Choroid plexus epithelial cell (primary cell): Measurements from ENCODE around the gene PRPF6.

Experiments
- DNase-seq: peaks from one replicate; pipeline ENCODE4 v3.0.0-alpha.2; 2010; ENCODE audit warnings: low read depth
- H3K4me3 ChIP-seq: 2 replicates; pipeline ENCODE4 v1.5.1; 2011; ENCODE audit warnings: low read depth, mild to moderate bottlenecking, control low read depth, low read length, moderate library complexity
- TF ChIP-seq, protein P1 (sequence below): conservative IDR thresholded peaks from 2 replicates; pipeline ENCODE4 v1.5.1; 2011; ENCODE audit warnings: low read depth, mild to moderate bottlenecking, control low read depth, inconsistent platforms, low read length, moderate library complexity

Gene PRPF6

DNA sequence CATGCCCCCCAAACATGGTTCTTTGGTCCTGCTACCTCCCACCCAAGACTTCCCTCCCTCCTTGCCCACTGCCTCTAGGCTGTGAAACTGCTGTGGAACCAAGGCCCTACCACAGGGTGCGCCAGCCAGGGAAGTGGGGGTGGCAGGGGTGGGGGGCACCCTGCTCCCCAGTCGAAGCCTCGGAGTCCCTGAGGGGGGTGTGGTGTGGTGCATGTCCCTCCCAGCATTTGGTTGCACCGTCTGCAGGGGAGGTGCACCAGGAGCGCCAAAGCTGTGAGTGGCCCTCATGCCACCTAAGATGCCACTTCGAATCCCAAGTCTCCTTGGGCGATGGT, 96.6 kb downstream of the PRPF6 start:
- no peak for DNase-seq
- TF ChIP-seq, protein P1, sequence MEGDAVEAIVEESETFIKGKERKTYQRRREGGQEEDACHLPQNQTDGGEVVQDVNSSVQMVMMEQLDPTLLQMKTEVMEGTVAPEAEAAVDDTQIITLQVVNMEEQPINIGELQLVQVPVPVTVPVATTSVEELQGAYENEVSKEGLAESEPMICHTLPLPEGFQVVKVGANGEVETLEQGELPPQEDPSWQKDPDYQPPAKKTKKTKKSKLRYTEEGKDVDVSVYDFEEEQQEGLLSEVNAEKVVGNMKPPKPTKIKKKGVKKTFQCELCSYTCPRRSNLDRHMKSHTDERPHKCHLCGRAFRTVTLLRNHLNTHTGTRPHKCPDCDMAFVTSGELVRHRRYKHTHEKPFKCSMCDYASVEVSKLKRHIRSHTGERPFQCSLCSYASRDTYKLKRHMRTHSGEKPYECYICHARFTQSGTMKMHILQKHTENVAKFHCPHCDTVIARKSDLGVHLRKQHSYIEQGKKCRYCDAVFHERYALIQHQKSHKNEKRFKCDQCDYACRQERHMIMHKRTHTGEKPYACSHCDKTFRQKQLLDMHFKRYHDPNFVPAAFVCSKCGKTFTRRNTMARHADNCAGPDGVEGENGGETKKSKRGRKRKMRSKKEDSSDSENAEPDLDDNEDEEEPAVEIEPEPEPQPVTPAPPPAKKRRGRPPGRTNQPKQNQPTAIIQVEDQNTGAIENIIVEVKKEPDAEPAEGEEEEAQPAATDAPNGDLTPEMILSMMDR = no peak
- H3K4me3 ChIP-seq = no peak overlapping the region

DNA sequence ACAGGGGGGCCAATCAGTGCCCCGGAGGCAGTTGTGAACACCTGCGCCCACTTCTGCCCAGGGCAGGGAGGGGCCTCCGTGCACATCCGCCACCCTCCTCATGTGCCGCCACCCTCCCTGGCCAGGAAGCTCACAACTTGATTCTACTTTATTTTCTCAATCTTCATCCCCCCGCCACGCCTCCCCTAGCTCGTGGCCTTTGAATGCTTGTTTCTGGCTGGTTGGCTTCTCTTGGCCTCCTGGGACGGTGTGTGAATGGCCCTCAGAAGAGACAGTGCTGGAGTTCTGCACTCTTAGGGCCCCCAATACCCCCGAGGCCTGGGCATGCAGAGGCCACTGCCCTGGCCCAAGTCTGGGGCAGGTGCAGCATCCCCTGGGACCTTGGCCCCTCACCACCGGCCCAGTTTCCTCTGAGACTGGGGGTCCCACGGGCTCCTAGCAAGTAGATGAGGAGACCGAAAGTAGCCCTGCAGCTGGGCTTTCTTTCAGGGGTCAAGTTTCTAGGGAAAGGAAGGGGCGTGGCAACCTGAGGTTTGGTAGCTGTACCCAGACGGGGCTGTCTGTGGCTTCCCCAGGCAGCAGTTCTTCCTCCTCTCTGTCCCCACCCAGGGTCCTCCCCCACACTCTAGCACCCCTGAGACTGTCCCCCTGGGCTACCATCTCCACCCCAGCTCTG, 97.1 kb downstream of the PRPF6 start:
- H3K4me3 ChIP-seq = no peak overlapping the region
- TF ChIP-seq, protein P1 = no peak
- DNase-seq = no peak

DNA sequence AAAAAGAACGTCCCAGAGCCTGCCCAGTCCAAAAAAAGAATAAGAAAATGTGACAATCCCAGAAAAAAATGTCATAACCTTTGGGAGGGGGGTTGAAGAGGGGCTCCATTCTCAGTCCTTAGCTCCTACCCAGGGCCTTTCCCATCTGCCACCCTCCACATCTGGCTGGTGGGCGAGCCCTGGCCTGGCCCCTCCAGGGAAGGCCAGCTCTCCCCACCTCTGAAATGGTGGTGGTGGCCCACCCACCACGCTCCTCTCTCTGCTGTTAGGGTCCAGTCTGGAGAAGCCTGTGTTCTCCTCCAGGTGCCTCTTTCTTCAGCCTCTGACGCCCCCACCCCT, 98.0 kb downstream of the PRPF6 start:
- DNase-seq = no peak
- H3K4me3 ChIP-seq = peak overlapping the region; percentile 66
- TF ChIP-seq, protein P1 = no peak

DNA sequence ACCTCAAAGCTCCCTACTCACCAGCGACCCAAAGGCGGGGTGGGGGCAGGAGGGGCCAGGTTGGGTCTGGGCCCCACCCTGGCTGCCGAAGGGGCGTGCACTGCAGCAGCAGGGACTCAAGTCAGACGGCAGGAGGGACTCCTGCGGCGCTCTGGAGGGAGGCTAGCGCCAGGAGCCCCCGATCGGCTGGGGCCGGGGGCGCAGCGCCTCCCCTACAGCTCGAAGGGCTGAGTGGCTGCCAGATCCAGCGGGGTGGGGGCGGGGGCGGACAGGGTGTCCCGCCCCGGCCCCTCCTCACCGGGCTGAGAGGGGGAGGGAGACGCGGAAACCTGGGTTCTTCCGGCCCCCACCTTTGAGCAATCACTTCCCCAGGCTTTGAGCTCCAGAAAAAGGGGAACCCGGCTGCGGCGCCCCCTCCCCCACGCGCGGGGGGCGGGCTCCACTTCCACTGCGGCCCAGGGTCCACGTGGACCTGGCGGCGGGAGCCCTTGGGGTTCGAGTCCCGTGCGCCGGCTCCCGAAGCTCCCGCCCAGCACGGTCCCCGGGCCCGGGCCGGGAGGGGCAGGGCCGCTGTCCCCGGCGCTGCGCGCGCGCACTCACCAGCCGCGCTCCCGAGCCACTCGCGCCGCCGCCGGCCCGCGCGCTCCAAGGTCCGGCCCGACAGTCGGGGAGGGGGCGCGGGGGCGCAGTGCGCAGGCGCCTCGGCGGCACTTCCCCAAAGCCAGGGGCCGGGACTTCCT, 98.5 kb downstream of the PRPF6 start, which contains the start of gene RGS19:
RGS19 (minus strand) TSS at position 246 of the 740 bp plus-strand sequence. CDS start 2,632 bp downstream, outside the sequence.
- H3K4me3 ChIP-seq = peak within 1 kb of the TSS; percentile 66
- peak; percentile 42 for DNase-seq
- TF ChIP-seq, protein P1 = no peak

DNA sequence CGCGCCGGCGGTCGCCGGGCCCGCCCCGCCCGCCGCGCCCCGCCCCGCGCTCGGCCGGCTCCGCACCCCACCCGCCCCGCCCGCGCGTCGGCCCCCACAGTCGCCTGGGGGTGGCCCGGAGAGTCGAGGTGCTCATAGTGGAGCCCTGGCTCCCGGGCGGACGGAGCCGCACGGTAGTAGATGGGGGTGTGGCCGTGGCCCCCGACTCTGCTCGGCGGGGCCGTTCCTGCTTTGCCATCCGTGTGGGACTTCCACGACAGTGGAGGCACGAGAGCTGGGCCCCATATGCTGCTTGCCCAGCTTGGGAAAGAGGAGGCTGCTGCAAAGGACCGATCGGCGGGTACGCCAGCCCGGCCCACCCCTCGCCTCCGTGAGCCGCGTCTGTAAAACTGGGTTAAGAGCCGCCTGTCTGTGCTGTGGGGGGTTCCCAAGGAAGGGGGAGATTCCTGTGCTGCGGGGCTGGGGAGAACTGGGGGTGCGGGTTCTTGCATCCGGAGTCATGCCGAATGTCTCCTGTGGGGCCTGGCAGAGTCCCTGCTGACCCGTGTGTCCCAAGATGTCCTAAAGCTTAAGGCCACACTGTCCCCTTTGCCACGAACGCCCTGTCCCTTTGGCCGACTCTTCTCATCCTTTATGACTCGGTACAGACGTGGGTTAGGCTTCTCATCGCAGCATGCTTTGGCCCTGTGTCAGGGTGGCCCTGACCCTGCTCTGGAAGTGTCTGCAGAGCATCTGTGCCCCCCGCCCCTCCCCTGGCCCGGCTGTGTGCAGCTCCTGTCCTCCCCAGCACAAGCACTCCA, 99.3 kb downstream of the PRPF6 start, which contains the start of gene OPRL1:
OPRL1 (plus strand) TSS at position 70 of the 800 bp plus-strand sequence. CDS start 12,639 bp downstream, outside the sequence.
- H3K4me3 ChIP-seq = peak within 1 kb of the TSS; percentile 66
- DNase-seq = no peak
- TF ChIP-seq, protein P1 = no peak

DNA sequence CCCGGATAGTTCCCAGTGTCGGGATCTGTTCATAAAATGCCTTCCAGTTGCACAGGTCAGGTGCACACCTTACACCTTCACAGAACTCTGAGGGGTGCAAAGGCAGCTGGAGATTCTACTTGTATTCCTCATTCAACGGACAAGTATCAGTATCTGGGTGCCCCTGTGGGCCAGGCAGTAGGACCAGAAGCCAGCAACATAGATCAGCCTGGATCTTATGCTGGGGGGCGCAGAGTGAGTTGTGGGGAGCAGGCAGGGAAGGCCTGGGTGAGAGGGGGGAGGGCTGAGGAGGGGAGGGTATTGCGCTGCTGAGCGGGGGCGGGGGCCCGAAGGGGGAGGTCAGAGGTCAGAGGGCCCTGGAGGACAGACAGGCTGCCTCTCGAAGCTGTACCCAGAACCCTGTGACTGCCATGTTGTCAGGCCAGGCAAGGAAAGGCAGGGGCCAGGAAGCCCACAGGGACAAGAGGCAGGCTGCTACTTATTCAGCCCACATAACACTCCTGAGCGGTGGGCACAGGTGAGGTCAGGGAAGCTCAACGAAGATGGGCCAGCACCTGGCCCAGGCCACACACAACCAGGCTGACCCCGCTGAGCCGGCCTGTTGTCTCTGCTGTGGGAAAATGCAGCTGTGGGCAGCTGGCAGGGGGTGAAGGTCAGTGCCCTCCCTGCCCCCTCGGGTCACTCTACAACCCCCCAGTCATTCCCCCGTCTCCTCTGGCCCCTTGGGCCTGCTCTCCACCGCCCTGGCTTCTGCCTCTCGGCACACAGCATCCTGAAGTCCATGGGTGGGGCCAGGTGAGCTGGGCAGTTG, 100.1 kb downstream of the PRPF6 start:
- DNase-seq = no peak
- TF ChIP-seq, protein P1 = no peak

More for the DNA sequence above, 100.1 kb downstream of the PRPF6 start:
- no peak overlapping the region for H3K4me3 ChIP-seq
